Loucy (cell line): ENCODE measurements around the gene NDST4.

Source experiments
- H2AFZ ChIP-seq: fragments of 200-600 bp; sonication (generic); 2 replicates; pipeline ENCODE4 v1.6.0; 2016; ENCODE audit warnings: antibody characterized with exemption, mild to moderate bottlenecking, low read length, moderate library complexity
- H3F3A ChIP-seq: fragments of 200-600 bp; 2 replicates; pipeline ENCODE4 v1.6.0; 2016; ENCODE audit warnings: antibody characterized with exemption, low read depth, mild to moderate bottlenecking
- H3K27me3 ChIP-seq: fragments of 200-600 bp; sonication (generic); 2 replicates; pipeline ENCODE4 v1.6.1; 2014; ENCODE audit warnings: low read length, mild to moderate bottlenecking; ENCODE audit not compliant: insufficient read depth, poor library complexity, severe bottlenecking
- H3K36me3 ChIP-seq: fragments of 200-600 bp; sonication (generic); 2 replicates; pipeline ENCODE4 v1.6.1; 2016; ENCODE audit warnings: low read length; ENCODE audit not compliant: insufficient read depth
- H3K4me1 ChIP-seq: fragments of 200-600 bp; sonication (generic); 2 replicates; pipeline ENCODE4 v1.5.1; 2014; ENCODE audit warnings: low read length, mild to moderate bottlenecking; ENCODE audit not compliant: insufficient read depth, poor library complexity, severe bottlenecking
- H3K4me2 ChIP-seq: fragments of 200-600 bp; sonication (generic); 2 replicates; pipeline ENCODE4 v1.6.0; 2014; ENCODE audit warnings: antibody characterized with exemption, low read length, low read depth, mild to moderate bottlenecking; ENCODE audit not compliant: poor library complexity, severe bottlenecking
- H3K4me3 ChIP-seq: fragments of 200-600 bp; sonication (generic); 2 replicates; pipeline ENCODE4 v1.5.1; 2014; ENCODE audit warnings: low read length, mild to moderate bottlenecking, mixed read lengths; ENCODE audit not compliant: poor library complexity, severe bottlenecking
- H3K79me2 ChIP-seq: fragments of 200-600 bp; sonication (generic); 2 replicates; pipeline ENCODE4 v1.6.1; 2014; ENCODE audit warnings: low read length; ENCODE audit not compliant: insufficient read depth
- H3K9ac ChIP-seq: fragments of 200-600 bp; sonication (generic); 2 replicates; pipeline ENCODE4 v1.6.0; 2014; ENCODE audit warnings: mild to moderate bottlenecking, low read depth, low read length, moderate library complexity; ENCODE audit not compliant: poor library complexity, severe bottlenecking
- H3K9me2 ChIP-seq: fragments of 200-600 bp; sonication (generic); replicated peaks from 2 replicates; pipeline ENCODE4 v1.6.1; 2016; ENCODE audit warnings: low read depth, low read length, mixed read lengths
- H3K9me3 ChIP-seq: fragments of 200-600 bp; sonication (generic); 2 replicates; pipeline ENCODE4 v1.6.1; 2014; ENCODE audit warnings: mild to moderate bottlenecking, antibody characterized with exemption, low read length, low read depth; ENCODE audit not compliant: insufficient read depth
- H4K20me1 ChIP-seq: fragments of 200-600 bp; sonication (generic); 2 replicates; pipeline ENCODE4 v1.6.0; 2014; ENCODE audit warnings: antibody characterized with exemption, low read length, mild to moderate bottlenecking; ENCODE audit not compliant: insufficient read depth, poor library complexity, severe bottlenecking
- EZH2phosphoT487 ChIP-seq: fragments of 200-600 bp; IDR thresholded peaks from 2 replicates; pipeline ENCODE4 v1.6.1; 2018; ENCODE audit warnings: antibody characterized with exemption, mild to moderate bottlenecking, moderate library complexity, borderline replicate concordance
- TF ChIP-seq, protein P1 (sequence below): fragments of 200-600 bp; sonication (generic); conservative IDR thresholded peaks from 2 replicates; pipeline ENCODE4 v1.5.1; 2014; ENCODE audit warnings: mild to moderate bottlenecking, antibody characterized with exemption, low read length

The NDST4 gene

DNA sequence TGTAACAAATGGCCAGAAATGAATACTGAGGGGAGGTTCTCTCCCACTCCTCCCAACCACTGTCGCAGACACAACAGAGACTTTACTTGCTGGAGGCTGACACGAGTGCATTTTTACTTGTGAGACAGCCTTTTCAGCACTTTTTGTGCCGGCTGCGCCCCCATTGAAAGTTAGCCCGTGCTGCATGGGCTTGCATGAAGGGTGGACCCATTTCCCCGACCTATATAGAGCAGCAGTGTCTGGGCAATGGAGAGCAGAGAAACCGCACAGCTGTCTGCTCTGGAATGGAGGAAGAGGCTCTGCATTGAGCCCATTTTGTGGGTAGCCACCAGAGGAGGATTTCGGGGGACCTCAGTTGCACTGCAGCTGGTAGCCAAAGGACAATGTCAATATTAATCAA lies 306.1 kb downstream of the NDST4 start:
- no peak overlapping the region for H3K4me3 ChIP-seq
- H3K36me3 ChIP-seq: no peaks in the 10 kb centered on the region
- H3K9me3 ChIP-seq: no peaks in the 10 kb centered on the region
- no peaks in the 10 kb centered on the region for H3K79me2 ChIP-seq
- no peaks in the 10 kb centered on the region for H3K27me3 ChIP-seq
- no peaks in the 10 kb centered on the region for H3F3A ChIP-seq
- no peak for TF ChIP-seq EZH2phosphoT487
- TF ChIP-seq, protein P1, sequence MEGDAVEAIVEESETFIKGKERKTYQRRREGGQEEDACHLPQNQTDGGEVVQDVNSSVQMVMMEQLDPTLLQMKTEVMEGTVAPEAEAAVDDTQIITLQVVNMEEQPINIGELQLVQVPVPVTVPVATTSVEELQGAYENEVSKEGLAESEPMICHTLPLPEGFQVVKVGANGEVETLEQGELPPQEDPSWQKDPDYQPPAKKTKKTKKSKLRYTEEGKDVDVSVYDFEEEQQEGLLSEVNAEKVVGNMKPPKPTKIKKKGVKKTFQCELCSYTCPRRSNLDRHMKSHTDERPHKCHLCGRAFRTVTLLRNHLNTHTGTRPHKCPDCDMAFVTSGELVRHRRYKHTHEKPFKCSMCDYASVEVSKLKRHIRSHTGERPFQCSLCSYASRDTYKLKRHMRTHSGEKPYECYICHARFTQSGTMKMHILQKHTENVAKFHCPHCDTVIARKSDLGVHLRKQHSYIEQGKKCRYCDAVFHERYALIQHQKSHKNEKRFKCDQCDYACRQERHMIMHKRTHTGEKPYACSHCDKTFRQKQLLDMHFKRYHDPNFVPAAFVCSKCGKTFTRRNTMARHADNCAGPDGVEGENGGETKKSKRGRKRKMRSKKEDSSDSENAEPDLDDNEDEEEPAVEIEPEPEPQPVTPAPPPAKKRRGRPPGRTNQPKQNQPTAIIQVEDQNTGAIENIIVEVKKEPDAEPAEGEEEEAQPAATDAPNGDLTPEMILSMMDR: no peak
- no peaks in the 10 kb centered on the region for H3K4me1 ChIP-seq
- H3K9ac ChIP-seq: no peak overlapping the region
- H4K20me1 ChIP-seq: no peaks in the 10 kb centered on the region
- no peaks in the 10 kb centered on the region for H3K9me2 ChIP-seq
- H3K4me2 ChIP-seq: no peak overlapping the region
- H2AFZ ChIP-seq: no peak overlapping the region; the same call in 1 of the 2 replicates

GRCh38 chr4:114791976-114792375 lies 321.4 kb downstream of the NDST4 start:
- H3K4me2 ChIP-seq: no peak overlapping the region
- no peak overlapping the region for H3K4me3 ChIP-seq
- no peaks in the 10 kb centered on the region for H3K9me3 ChIP-seq
- H3K79me2 ChIP-seq: no peaks in the 10 kb centered on the region
- H3K36me3 ChIP-seq: no peaks in the 10 kb centered on the region
- no peaks in the 10 kb centered on the region for H3K27me3 ChIP-seq
- no peak overlapping the region for H2AFZ ChIP-seq
- H3K9ac ChIP-seq: no peak overlapping the region
- H3K9me2 ChIP-seq: no peaks in the 10 kb centered on the region
- TF ChIP-seq, protein P1: no peak
- TF ChIP-seq EZH2phosphoT487: no peak
- no peaks in the 10 kb centered on the region for H4K20me1 ChIP-seq
- no peaks in the 10 kb centered on the region for H3F3A ChIP-seq
- no peaks in the 10 kb centered on the region for H3K4me1 ChIP-seq

DNA sequence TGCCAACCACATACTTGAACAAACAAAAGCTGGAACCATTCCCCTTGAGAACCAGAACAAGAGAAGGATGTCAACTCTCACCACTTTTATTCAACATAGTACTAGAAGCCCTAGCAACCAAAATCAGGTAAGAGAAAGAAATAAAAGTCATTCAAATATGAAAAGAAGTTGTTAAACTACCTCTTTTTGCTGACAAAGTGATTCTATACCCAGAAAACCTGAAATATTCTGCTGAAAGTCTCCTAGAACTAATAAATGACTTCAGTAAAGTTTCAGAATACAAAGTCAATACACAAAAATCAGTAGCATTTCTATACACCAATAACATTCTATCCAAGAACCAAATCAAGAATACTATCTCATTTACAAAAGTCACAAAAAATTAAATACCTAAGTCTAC lies 327.9 kb downstream of the NDST4 start:
- no peak overlapping the region for H3K9ac ChIP-seq
- no peak overlapping the region for H3K4me2 ChIP-seq
- no peaks in the 10 kb centered on the region for H3K9me3 ChIP-seq
- H3K79me2 ChIP-seq: no peaks in the 10 kb centered on the region
- no peaks in the 10 kb centered on the region for H3K27me3 ChIP-seq
- H3K9me2 ChIP-seq: no peaks in the 10 kb centered on the region
- TF ChIP-seq, protein P1: no peak
- no peak for TF ChIP-seq EZH2phosphoT487
- H3K4me3 ChIP-seq: no peak overlapping the region
- H3F3A ChIP-seq: no peaks in the 10 kb centered on the region
- no peaks in the 10 kb centered on the region for H3K4me1 ChIP-seq
- H4K20me1 ChIP-seq: no peaks in the 10 kb centered on the region
- no peaks in the 10 kb centered on the region for H3K36me3 ChIP-seq
- H2AFZ ChIP-seq: no peak overlapping the region
